Neural cell (in vitro differentiated cells): ENCODE measurements around the gene LCNL1. TPM values are rescaled to one million over a fixed set of nuclear protein-coding genes. Genes with fewer than 3 reads are reported as not detected.

Experiments
- H2AFZ ChIP-seq: fragments of 200-600, 300-800 bp; sonication (generic), shearing (Covaris generic); 2 replicates; pipeline ENCODE4 v1.6.0; 2014; ENCODE audit warnings: low read depth, mild to moderate bottlenecking, antibody characterized with exemption, low read length, moderate library complexity
- H3F3A ChIP-seq: fragments of 200-600 bp; shearing (Covaris generic); 2 replicates; pipeline ENCODE4 v1.6.1; 2016; ENCODE audit warnings: mild to moderate bottlenecking, moderate library complexity, mixed read lengths, antibody characterized with exemption, low read length; ENCODE audit not compliant: insufficient read depth, poor library complexity, severe bottlenecking
- H3K27ac ChIP-seq: fragments of 200-600, 300-800 bp; sonication (generic), shearing (Covaris generic); 2 replicates; pipeline ENCODE4 v1.5.1; 2014; ENCODE audit warnings: mild to moderate bottlenecking, low read length, moderate library complexity
- H3K27me3 ChIP-seq: fragments of 300-800, 200-600 bp; sonication (generic), shearing (Covaris generic); 2 replicates; pipeline ENCODE4 v1.6.0; 2014; ENCODE audit warnings: mild to moderate bottlenecking, low read depth, low read length, moderate library complexity; ENCODE audit not compliant: insufficient read depth
- H3K36me3 ChIP-seq: fragments of 300-800, 200-600 bp; sonication (generic), shearing (Covaris generic); 2 replicates; pipeline ENCODE4 v1.5.1; 2014; ENCODE audit warnings: mild to moderate bottlenecking, antibody characterized with exemption, low read length, moderate library complexity; ENCODE audit not compliant: insufficient read depth
- H3K4me2 ChIP-seq: fragments of 300-800, 200-600 bp; sonication (generic), shearing (Covaris generic); 2 replicates; pipeline ENCODE4 v1.6.0; 2014; ENCODE audit warnings: mild to moderate bottlenecking, low read length
- H3K4me3 ChIP-seq: fragments of 300-800, 200-600 bp; sonication (generic), shearing (Covaris generic); 2 replicates; pipeline ENCODE4 v1.5.1; 2014; ENCODE audit warnings: mild to moderate bottlenecking, low read length, moderate library complexity
- H3K79me2 ChIP-seq: fragments of 200-600 bp; shearing (Covaris generic); replicated peaks from 2 replicates; pipeline ENCODE4 v1.6.0; 2014; ENCODE audit warnings: mild to moderate bottlenecking, low read length, moderate library complexity; ENCODE audit not compliant: insufficient read depth
- H3K9ac ChIP-seq: fragments of 300-800, 200-600 bp; sonication (generic), shearing (Covaris generic); 2 replicates; pipeline ENCODE4 v1.6.1; 2016; ENCODE audit warnings: mild to moderate bottlenecking, low read length, mixed read lengths
- H3K9me2 ChIP-seq: fragments of 200-600 bp; shearing (Covaris generic); 2 replicates; pipeline ENCODE4 v1.6.1; 2016; ENCODE audit warnings: mild to moderate bottlenecking, low read length, mixed read lengths; ENCODE audit not compliant: insufficient read depth
- H3K9me3 ChIP-seq: fragments of 200-600, 300-800 bp; sonication (generic), shearing (Covaris generic); 2 replicates; pipeline ENCODE4 v1.6.1; 2016; ENCODE audit warnings: mild to moderate bottlenecking, mixed run types, low read length, moderate library complexity, mixed read lengths
- H4K20me1 ChIP-seq: fragments of 200-600 bp; shearing (Covaris generic); 2 replicates; pipeline ENCODE4 v1.6.1; 2016; ENCODE audit warnings: mild to moderate bottlenecking, mixed run types; ENCODE audit not compliant: insufficient read depth
- EP300 ChIP-seq: fragments of 450-650 bp; conservative IDR thresholded peaks from 2 replicates; pipeline ENCODE4 v1.6.1; 2014; ENCODE audit warnings: antibody characterized with exemption, mild to moderate bottlenecking, moderate library complexity; ENCODE audit not compliant: poor library complexity, severe bottlenecking
- EZH2 ChIP-seq: fragments of 200-600, 300-800 bp; shearing (Covaris generic), sonication (generic); IDR thresholded peaks from 2 replicates; pipeline ENCODE4 v1.6.1; 2014; ENCODE audit warnings: antibody characterized with exemption, low read length, borderline replicate concordance, mild to moderate bottlenecking; ENCODE audit not compliant: insufficient read depth, poor library complexity, severe bottlenecking
- MXI1 ChIP-seq: fragments of 450-650 bp; conservative IDR thresholded peaks from 2 replicates; pipeline ENCODE4 v1.6.1; 2014; ENCODE audit warnings: antibody characterized with exemption, mild to moderate bottlenecking; ENCODE audit not compliant: poor library complexity, severe bottlenecking
- POLR2AphosphoS5 ChIP-seq: IDR thresholded peaks from 2 replicates; pipeline ENCODE4 v1.6.1; 2012
- RAD21 ChIP-seq: fragments of 450-650 bp; conservative IDR thresholded peaks from 2 replicates; pipeline ENCODE4 v1.6.1; 2014; ENCODE audit warnings: antibody characterized with exemption, mild to moderate bottlenecking, moderate library complexity
- SMC3 ChIP-seq: fragments of 450-650 bp; conservative IDR thresholded peaks from 2 replicates; pipeline ENCODE4 v1.6.1; 2014; ENCODE audit warnings: antibody characterized with exemption, mild to moderate bottlenecking, moderate library complexity; ENCODE audit not compliant: poor library complexity
- TAF1 ChIP-seq: IDR thresholded peaks from 2 replicates; pipeline ENCODE4 v1.6.1; 2012; ENCODE audit warnings: low read depth
- polyA plus RNA-seq: library from polyadenylated mRNA; depleted of rRNA; stranded (reverse); fragments of >200 nt; gene quantifications from 2 replicates; pipeline ENCODE4 v1.2.3, GENCODE V29; 2014
- TF ChIP-seq, protein P1 (sequence below): fragments of 450-650 bp; IDR thresholded peaks from 2 replicates; pipeline ENCODE4 v1.5.1; 2014; ENCODE audit warnings: antibody characterized with exemption, mild to moderate bottlenecking, moderate library complexity; ENCODE audit not compliant: poor library complexity, severe bottlenecking
- TF ChIP-seq, protein P2 (sequence below): IDR thresholded peaks from 2 replicates; pipeline ENCODE4 v1.6.1; 2012; ENCODE audit warnings: borderline replicate concordance

The LCNL1 gene
- polyA plus RNA-seq, 1 donor from 2014 or later = not detected

- Histone ChIP-seq H3F3A (no peaks in the 10 kb centered on the region), H3K9me3 (no peaks in the 10 kb centered on the region), H3K36me3 (no peaks in the 10 kb centered on the region), H3K27ac (no peak overlapping the region), H3K4me2 (no peak overlapping the region), H3K4me3 (no peak overlapping the region), H2AFZ (no peak overlapping the region), H3K9me2 (no peaks in the 10 kb centered on the region), H4K20me1 (no peaks in the 10 kb centered on the region), H3K9ac (no peak overlapping the region), H3K27me3 (no peaks in the 10 kb centered on the region), H3K79me2 (no peaks in the 10 kb centered on the region)
- TF ChIP-seq RAD21 = no peak
These were observed 17.6 kb downstream of the LCNL1 start for GRCh38 chr9:137000177-137000930.

DNA sequence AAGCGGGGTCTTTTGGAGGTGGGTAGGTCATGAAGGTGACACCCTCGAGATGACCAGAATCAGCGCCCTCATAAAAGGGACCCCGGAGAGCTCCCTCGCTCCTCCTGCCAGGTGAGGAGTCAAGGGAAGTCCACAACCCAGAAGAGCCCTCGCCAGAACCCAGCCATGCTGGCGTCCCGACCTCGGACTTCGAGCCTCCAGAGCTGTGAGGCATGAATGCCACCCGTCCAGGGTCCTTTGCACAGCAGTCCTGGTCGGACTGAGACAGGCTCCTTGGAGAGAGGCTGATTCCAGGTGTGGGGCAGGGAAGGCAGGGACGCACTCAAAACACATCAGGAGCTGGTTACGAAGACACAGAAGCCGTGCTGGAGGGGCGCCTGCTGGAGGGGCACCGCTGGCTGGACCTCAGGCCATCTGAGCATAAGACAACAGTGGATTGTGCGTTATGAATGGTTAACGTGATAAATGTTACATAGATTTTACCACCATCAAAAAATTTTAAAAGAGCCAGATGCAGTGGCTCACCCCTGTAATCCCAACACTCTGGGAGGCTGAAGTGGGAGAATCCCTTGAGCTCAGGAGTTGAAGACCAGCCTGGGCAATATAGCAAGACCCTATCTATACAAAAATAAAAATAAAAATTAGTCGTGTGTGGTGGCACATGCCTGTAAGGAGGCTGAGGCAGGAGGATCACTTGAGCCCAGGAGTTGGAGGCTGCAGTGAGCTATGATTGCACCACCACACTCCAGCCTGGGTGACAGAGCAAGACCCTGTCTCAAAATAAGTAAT is 19.3 kb downstream of the LCNL1 start:
- H3K36me3 ChIP-seq = no peaks in the 10 kb centered on the region
- no peak overlapping the region for H2AFZ ChIP-seq
- no peaks in the 10 kb centered on the region for H3K27me3 ChIP-seq
- H3K9me2 ChIP-seq = no peaks in the 10 kb centered on the region
- H3K9ac ChIP-seq = no peak overlapping the region
- no peaks in the 10 kb centered on the region for H3K9me3 ChIP-seq
- H4K20me1 ChIP-seq = no peaks in the 10 kb centered on the region
- no peak overlapping the region for H3K27ac ChIP-seq
- no peaks in the 10 kb centered on the region for H3K79me2 ChIP-seq
- H3K4me3 ChIP-seq = no peak overlapping the region
- H3F3A ChIP-seq = no peaks in the 10 kb centered on the region
- TF ChIP-seq MXI1 (no peak), POLR2AphosphoS5 (no peak), EP300 (no peak), EZH2 (no peak), TAF1 (no peak), SMC3 (no peak), RAD21 (no peak)
- TF ChIP-seq, protein P1, sequence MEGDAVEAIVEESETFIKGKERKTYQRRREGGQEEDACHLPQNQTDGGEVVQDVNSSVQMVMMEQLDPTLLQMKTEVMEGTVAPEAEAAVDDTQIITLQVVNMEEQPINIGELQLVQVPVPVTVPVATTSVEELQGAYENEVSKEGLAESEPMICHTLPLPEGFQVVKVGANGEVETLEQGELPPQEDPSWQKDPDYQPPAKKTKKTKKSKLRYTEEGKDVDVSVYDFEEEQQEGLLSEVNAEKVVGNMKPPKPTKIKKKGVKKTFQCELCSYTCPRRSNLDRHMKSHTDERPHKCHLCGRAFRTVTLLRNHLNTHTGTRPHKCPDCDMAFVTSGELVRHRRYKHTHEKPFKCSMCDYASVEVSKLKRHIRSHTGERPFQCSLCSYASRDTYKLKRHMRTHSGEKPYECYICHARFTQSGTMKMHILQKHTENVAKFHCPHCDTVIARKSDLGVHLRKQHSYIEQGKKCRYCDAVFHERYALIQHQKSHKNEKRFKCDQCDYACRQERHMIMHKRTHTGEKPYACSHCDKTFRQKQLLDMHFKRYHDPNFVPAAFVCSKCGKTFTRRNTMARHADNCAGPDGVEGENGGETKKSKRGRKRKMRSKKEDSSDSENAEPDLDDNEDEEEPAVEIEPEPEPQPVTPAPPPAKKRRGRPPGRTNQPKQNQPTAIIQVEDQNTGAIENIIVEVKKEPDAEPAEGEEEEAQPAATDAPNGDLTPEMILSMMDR = no peak
- TF ChIP-seq, protein P2, sequence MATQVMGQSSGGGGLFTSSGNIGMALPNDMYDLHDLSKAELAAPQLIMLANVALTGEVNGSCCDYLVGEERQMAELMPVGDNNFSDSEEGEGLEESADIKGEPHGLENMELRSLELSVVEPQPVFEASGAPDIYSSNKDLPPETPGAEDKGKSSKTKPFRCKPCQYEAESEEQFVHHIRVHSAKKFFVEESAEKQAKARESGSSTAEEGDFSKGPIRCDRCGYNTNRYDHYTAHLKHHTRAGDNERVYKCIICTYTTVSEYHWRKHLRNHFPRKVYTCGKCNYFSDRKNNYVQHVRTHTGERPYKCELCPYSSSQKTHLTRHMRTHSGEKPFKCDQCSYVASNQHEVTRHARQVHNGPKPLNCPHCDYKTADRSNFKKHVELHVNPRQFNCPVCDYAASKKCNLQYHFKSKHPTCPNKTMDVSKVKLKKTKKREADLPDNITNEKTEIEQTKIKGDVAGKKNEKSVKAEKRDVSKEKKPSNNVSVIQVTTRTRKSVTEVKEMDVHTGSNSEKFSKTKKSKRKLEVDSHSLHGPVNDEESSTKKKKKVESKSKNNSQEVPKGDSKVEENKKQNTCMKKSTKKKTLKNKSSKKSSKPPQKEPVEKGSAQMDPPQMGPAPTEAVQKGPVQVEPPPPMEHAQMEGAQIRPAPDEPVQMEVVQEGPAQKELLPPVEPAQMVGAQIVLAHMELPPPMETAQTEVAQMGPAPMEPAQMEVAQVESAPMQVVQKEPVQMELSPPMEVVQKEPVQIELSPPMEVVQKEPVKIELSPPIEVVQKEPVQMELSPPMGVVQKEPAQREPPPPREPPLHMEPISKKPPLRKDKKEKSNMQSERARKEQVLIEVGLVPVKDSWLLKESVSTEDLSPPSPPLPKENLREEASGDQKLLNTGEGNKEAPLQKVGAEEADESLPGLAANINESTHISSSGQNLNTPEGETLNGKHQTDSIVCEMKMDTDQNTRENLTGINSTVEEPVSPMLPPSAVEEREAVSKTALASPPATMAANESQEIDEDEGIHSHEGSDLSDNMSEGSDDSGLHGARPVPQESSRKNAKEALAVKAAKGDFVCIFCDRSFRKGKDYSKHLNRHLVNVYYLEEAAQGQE = no peak
- H3K4me2 ChIP-seq = no peak overlapping the region
